Loucy (cell line): ENCODE data around the gene DNM1.

Source experiments
- H2AFZ ChIP-seq: fragments of 200-600 bp; sonication (generic); 2 replicates; pipeline ENCODE4 v1.6.0; 2016; ENCODE audit warnings: antibody characterized with exemption, mild to moderate bottlenecking, low read length, moderate library complexity
- H3F3A ChIP-seq: fragments of 200-600 bp; 2 replicates; pipeline ENCODE4 v1.6.0; 2016; ENCODE audit warnings: antibody characterized with exemption, low read depth, mild to moderate bottlenecking
- H3K27me3 ChIP-seq: fragments of 200-600 bp; sonication (generic); 2 replicates; pipeline ENCODE4 v1.6.1; 2014; ENCODE audit warnings: low read length, mild to moderate bottlenecking; ENCODE audit not compliant: insufficient read depth, poor library complexity, severe bottlenecking
- H3K36me3 ChIP-seq: fragments of 200-600 bp; sonication (generic); 2 replicates; pipeline ENCODE4 v1.6.1; 2016; ENCODE audit warnings: low read length; ENCODE audit not compliant: insufficient read depth
- H3K4me1 ChIP-seq: fragments of 200-600 bp; sonication (generic); 2 replicates; pipeline ENCODE4 v1.5.1; 2014; ENCODE audit warnings: low read length, mild to moderate bottlenecking; ENCODE audit not compliant: insufficient read depth, poor library complexity, severe bottlenecking
- H3K4me2 ChIP-seq: fragments of 200-600 bp; sonication (generic); 2 replicates; pipeline ENCODE4 v1.6.0; 2014; ENCODE audit warnings: antibody characterized with exemption, low read length, low read depth, mild to moderate bottlenecking; ENCODE audit not compliant: poor library complexity, severe bottlenecking
- H3K4me3 ChIP-seq: fragments of 200-600 bp; sonication (generic); 2 replicates; pipeline ENCODE4 v1.5.1; 2014; ENCODE audit warnings: low read length, mild to moderate bottlenecking, mixed read lengths; ENCODE audit not compliant: poor library complexity, severe bottlenecking
- H3K79me2 ChIP-seq: fragments of 200-600 bp; sonication (generic); 2 replicates; pipeline ENCODE4 v1.6.1; 2014; ENCODE audit warnings: low read length; ENCODE audit not compliant: insufficient read depth
- H3K9ac ChIP-seq: fragments of 200-600 bp; sonication (generic); 2 replicates; pipeline ENCODE4 v1.6.0; 2014; ENCODE audit warnings: mild to moderate bottlenecking, low read depth, low read length, moderate library complexity; ENCODE audit not compliant: poor library complexity, severe bottlenecking
- H3K9me2 ChIP-seq: fragments of 200-600 bp; sonication (generic); replicated peaks from 2 replicates; pipeline ENCODE4 v1.6.1; 2016; ENCODE audit warnings: low read depth, low read length, mixed read lengths
- H3K9me3 ChIP-seq: fragments of 200-600 bp; sonication (generic); 2 replicates; pipeline ENCODE4 v1.6.1; 2014; ENCODE audit warnings: mild to moderate bottlenecking, antibody characterized with exemption, low read length, low read depth; ENCODE audit not compliant: insufficient read depth
- H4K20me1 ChIP-seq: fragments of 200-600 bp; sonication (generic); 2 replicates; pipeline ENCODE4 v1.6.0; 2014; ENCODE audit warnings: antibody characterized with exemption, low read length, mild to moderate bottlenecking; ENCODE audit not compliant: insufficient read depth, poor library complexity, severe bottlenecking
- EZH2phosphoT487 ChIP-seq: fragments of 200-600 bp; IDR thresholded peaks from 2 replicates; pipeline ENCODE4 v1.6.1; 2018; ENCODE audit warnings: antibody characterized with exemption, mild to moderate bottlenecking, moderate library complexity, borderline replicate concordance
- TF ChIP-seq, protein P1 (sequence below): fragments of 200-600 bp; sonication (generic); conservative IDR thresholded peaks from 2 replicates; pipeline ENCODE4 v1.5.1; 2014; ENCODE audit warnings: mild to moderate bottlenecking, antibody characterized with exemption, low read length

DNM1 gene

DNA sequence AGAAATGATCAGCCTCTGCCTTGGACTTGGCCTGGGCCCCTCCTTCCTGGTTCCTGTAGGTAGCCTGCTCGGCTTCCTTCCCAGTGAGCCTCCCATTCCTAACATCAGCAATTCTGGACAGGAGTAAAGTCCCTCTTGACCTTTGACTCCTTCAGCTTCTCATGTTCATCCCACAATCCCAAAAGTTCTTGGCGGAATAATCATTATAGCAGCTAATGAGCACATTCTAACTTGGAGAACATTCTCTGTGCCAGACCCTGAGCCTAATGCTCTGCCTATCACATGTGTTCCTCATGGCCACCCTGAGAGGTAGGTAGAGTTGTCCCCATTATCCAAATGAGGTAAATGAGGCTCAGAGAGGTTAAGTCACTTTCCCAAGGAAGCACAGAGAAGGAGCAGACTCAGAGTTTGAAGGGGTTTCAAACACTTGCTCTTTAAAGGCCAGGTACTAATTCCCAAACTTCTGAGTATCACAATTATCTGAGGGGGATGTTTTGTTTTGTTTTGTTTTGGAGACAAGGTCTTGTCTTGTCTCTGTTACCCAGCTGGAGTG, 94.1 kb downstream of the DNM1 start:
- TF ChIP-seq, protein P1, sequence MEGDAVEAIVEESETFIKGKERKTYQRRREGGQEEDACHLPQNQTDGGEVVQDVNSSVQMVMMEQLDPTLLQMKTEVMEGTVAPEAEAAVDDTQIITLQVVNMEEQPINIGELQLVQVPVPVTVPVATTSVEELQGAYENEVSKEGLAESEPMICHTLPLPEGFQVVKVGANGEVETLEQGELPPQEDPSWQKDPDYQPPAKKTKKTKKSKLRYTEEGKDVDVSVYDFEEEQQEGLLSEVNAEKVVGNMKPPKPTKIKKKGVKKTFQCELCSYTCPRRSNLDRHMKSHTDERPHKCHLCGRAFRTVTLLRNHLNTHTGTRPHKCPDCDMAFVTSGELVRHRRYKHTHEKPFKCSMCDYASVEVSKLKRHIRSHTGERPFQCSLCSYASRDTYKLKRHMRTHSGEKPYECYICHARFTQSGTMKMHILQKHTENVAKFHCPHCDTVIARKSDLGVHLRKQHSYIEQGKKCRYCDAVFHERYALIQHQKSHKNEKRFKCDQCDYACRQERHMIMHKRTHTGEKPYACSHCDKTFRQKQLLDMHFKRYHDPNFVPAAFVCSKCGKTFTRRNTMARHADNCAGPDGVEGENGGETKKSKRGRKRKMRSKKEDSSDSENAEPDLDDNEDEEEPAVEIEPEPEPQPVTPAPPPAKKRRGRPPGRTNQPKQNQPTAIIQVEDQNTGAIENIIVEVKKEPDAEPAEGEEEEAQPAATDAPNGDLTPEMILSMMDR, result no peak
- no peak for TF ChIP-seq EZH2phosphoT487

DNA sequence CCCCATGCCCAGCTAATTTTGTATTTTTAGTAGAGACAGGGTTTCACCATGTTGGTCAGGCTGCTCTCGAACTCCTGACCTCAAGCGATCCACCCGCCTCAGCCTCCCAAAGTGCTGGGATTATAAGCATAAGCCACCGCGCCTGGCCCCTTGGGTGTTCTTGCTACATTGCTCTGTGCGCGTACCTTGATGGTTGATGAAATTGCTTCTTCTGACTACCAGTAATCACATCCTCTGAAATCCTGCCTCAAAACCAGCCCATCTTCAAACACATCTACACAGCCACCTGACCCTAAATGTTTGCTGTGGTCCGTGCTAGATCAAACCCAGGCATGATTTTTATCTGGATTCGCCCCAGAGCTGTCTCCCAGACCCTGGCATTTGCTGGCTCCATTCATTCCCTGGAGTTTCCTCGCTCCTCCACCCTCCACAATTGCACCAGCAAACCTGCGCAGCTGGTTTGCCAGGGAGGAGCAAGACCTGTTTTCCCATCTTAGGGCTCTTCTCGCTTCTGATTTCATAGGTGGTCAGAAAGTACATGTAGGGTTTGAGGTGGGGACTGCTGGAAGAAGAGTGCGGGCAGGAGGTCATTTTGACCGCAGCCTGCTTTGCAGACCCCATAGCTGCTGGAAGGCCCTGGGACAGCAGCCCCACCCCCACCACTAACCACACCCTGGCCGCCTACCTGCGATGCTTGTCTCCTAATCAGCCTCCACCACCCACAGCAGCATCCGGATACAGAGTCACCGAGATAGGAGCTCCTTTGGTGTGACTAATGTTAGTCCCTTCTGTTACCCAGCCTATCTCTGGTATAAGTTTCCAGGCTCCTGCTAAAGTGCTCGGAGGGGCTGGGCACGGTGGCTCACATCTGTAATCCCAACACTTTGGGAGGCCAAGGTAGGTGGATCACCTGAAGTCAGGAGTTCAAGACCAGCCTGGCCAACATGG, 95.6 kb downstream of the DNM1 start:
- no peak overlapping the region for H3K9ac ChIP-seq
- no peaks in the 10 kb centered on the region for H3K27me3 ChIP-seq
- no peaks in the 10 kb centered on the region for H3K4me1 ChIP-seq
- TF ChIP-seq, protein P1, result no peak
- no peak for TF ChIP-seq EZH2phosphoT487
- H3K36me3 ChIP-seq, result no peaks in the 10 kb centered on the region
- H3K4me2 ChIP-seq, result no peak overlapping the region
- no peaks in the 10 kb centered on the region for H3K79me2 ChIP-seq
- H3K9me3 ChIP-seq, result no peaks in the 10 kb centered on the region
- H3F3A ChIP-seq, result no peaks in the 10 kb centered on the region
- no peaks in the 10 kb centered on the region for H4K20me1 ChIP-seq
- H3K4me3 ChIP-seq, result no peak overlapping the region
- no peak overlapping the region for H2AFZ ChIP-seq
- H3K9me2 ChIP-seq, result no peaks in the 10 kb centered on the region

More for the DNA sequence above, 94.1 kb downstream of the DNM1 start:
- Histone ChIP-seq H3K9me3 (no peaks in the 10 kb centered on the region), H2AFZ (no peak overlapping the region), H3K4me2 (no peak overlapping the region), H3K4me3 (no peak overlapping the region), H3K4me1 (no peaks in the 10 kb centered on the region), H3K27me3 (no peaks in the 10 kb centered on the region), H3K9me2 (no peaks in the 10 kb centered on the region), H3K79me2 (no peaks in the 10 kb centered on the region), H3K36me3 (no peaks in the 10 kb centered on the region), H3F3A (no peaks in the 10 kb centered on the region), H4K20me1 (no peaks in the 10 kb centered on the region), H3K9ac (no peak overlapping the region)

DNA sequence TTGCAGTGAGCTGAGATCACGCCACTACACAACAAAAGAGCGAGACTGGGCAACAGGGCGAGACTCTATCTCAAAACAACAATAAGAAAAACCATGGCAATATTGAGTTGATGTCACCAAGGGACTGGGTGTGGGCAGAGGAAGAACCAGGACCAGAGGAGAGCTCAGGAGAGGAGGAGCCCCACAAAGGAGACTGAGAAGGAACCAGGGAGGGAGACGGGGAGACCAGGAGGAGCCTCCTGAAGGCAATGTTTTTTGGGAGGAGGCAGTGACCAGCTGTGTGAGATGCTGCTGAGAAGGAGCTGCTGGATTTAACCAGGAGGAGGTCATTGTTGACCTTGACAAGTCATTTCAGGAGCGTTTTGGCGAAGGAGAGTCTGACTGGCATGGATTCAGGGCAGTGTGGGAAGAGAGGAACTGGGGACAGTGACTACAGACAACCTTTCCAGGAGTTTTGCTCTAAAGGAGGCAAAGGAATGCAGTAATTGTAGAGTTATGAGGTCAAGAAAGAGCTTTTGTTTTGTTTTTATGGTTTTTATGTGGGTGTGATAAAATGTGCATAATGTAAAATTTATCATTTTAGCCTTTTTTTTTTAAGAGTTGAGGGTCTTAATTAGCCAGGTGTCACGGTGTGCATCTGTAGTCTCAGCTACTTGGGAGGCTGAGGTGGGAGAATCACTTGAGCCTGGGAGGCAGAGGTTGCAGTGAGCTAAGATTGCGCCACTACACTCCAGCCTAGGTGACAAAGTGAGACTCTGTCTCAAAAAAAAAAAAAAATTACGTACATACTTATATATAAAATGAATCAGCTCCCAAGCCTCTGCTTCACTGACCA, 101.2 kb downstream of the DNM1 start:
- Histone ChIP-seq H3K4me1 (no peaks in the 10 kb centered on the region), H3K36me3 (peaks cover 6% of the 10 kb centered on the region; the same call in 1 of the 2 replicates), H3K4me2 (no peak overlapping the region), H4K20me1 (no peaks in the 10 kb centered on the region), H3K27me3 (no peaks in the 10 kb centered on the region), H3K9me3 (no peaks in the 10 kb centered on the region), H3K9me2 (no peaks in the 10 kb centered on the region), H3K9ac (no peak overlapping the region), H3K4me3 (no peak overlapping the region), H3K79me2 (no peaks in the 10 kb centered on the region), H2AFZ (no peak overlapping the region), H3F3A (no peaks in the 10 kb centered on the region)
- TF ChIP-seq, protein P1, result no peak
- TF ChIP-seq EZH2phosphoT487, result no peak
